Mesenchymal stem cell (in vitro differentiated cells and primary cell): Measurements from ENCODE around the gene AMZ1.

Experiments used
- DNase-seq: peaks from one replicate; pipeline ENCODE4 v3.0.0-alpha.2; 2013
- H2AFZ ChIP-seq: one replicate; pipeline ENCODE4 v1.6.1; 2013; ENCODE audit warnings: low read depth, mild to moderate bottlenecking, control low read depth, inconsistent platforms, low read length, moderate library complexity
- H2AK5ac ChIP-seq: 2 replicates; pipeline ENCODE4 v1.6.1; 2013; ENCODE audit warnings: low read length, moderate library complexity, mild to moderate bottlenecking, inconsistent platforms; ENCODE audit not compliant: severe bottlenecking
- H2BK120ac ChIP-seq: one replicate; pipeline ENCODE4 v1.6.1; 2013; ENCODE audit warnings: low read depth, mild to moderate bottlenecking, inconsistent platforms, low read length, moderate library complexity
- H2BK12ac ChIP-seq, 2 experiments: one replicate each; pipeline ENCODE4 v1.6.1; 2013; ENCODE audit warnings: inconsistent platforms in 2 of 2, low read length in 2 of 2, mild to moderate bottlenecking in 2 of 2, moderate library complexity in 2 of 2, control low read depth in 1 of 2
- H2BK15ac ChIP-seq: one replicate; pipeline ENCODE4 v1.6.1; 2013; ENCODE audit warnings: mild to moderate bottlenecking, low read depth, inconsistent platforms; ENCODE audit not compliant: poor library complexity, severe bottlenecking
- H2BK5ac ChIP-seq: 2 replicates; pipeline ENCODE4 v1.6.1; 2013; ENCODE audit warnings: low read depth, mild to moderate bottlenecking, low read length, control low read depth, inconsistent platforms; ENCODE audit not compliant: poor library complexity, severe bottlenecking
- H3K14ac ChIP-seq, 2 experiments: one replicate each; pipeline ENCODE4 v1.6.1; 2013; ENCODE audit warnings: inconsistent platforms in 2 of 2, low read length in 2 of 2, control low read depth in 1 of 2, mild to moderate bottlenecking in 1 of 2, moderate library complexity in 1 of 2
- H3K18ac ChIP-seq, 2 experiments: one replicate each; pipeline ENCODE4 v1.6.1; 2013; ENCODE audit warnings: inconsistent platforms in 2 of 2, low read length in 2 of 2, control low read depth in 1 of 2, low read depth in 1 of 2, mild to moderate bottlenecking in 1 of 2
- H3K23ac ChIP-seq, 2 experiments: one replicate each; pipeline ENCODE4 v1.6.1; 2013; ENCODE audit warnings: inconsistent platforms in 2 of 2, low read length in 2 of 2, mild to moderate bottlenecking in 2 of 2, moderate library complexity in 2 of 2, control low read depth in 1 of 2
- H3K27ac ChIP-seq: 2 replicates; pipeline ENCODE4 v1.5.1; 2013; ENCODE audit warnings: mild to moderate bottlenecking, moderate library complexity, low read length, control low read depth, inconsistent platforms; ENCODE audit not compliant: poor library complexity, severe bottlenecking
- H3K27me3 ChIP-seq, 2 experiments: 2 replicates each; pipeline versions ENCODE4 v1.6.1 to v1.7.0; 2013; ENCODE audit warnings: low read length in 2 of 2, mild to moderate bottlenecking in 2 of 2, moderate library complexity in 2 of 2, control low read depth in 1 of 2, inconsistent platforms in 1 of 2; ENCODE audit not compliant: control insufficient read depth in 1 of 2, insufficient read depth in 1 of 2
- H3K36me3 ChIP-seq, 2 experiments: 2 replicates each; pipeline versions ENCODE4 v1.6.1 to v1.7.0; 2013; ENCODE audit warnings: low read length in 2 of 2, control low read depth in 1 of 2, inconsistent platforms in 1 of 2, low read depth in 1 of 2, mild to moderate bottlenecking in 1 of 2; ENCODE audit not compliant: insufficient read depth in 2 of 2, control insufficient read depth in 1 of 2
- H3K4ac ChIP-seq, 2 experiments: one replicate each; pipeline ENCODE4 v1.6.1; 2013; ENCODE audit warnings: inconsistent platforms in 2 of 2, low read length in 2 of 2, mild to moderate bottlenecking in 2 of 2, moderate library complexity in 2 of 2, control low read depth in 1 of 2, low read depth in 1 of 2
- H3K4me1 ChIP-seq: 2 replicates; pipeline ENCODE4 v1.6.1; 2013; ENCODE audit warnings: low read depth, low read length, control low read depth; ENCODE audit not compliant: control insufficient read depth, insufficient read depth
- H3K4me2 ChIP-seq: 2 replicates; pipeline ENCODE4 v1.6.1; 2013; ENCODE audit warnings: low read length, mild to moderate bottlenecking, inconsistent platforms; ENCODE audit not compliant: poor library complexity, severe bottlenecking
- H3K4me3 ChIP-seq, 2 experiments: 2 replicates each; pipeline versions ENCODE4 v1.5.1 to v1.7.0; 2013; ENCODE audit warnings: low read length in 2 of 2, mild to moderate bottlenecking in 2 of 2, control low read depth in 1 of 2, low read depth in 1 of 2; ENCODE audit not compliant: insufficient read depth in 1 of 2
- H3K79me1 ChIP-seq: replicated peaks from 2 replicates; pipeline ENCODE4 v1.6.1; 2013; ENCODE audit warnings: mild to moderate bottlenecking, control low read depth, low read length, inconsistent platforms; ENCODE audit not compliant: poor library complexity, severe bottlenecking
- H3K9ac ChIP-seq: 2 replicates; pipeline ENCODE4 v1.7.0; 2013; ENCODE audit warnings: mild to moderate bottlenecking, low read length, moderate library complexity
- H3K9me3 ChIP-seq: 2 replicates; pipeline ENCODE4 v1.7.0; 2013; ENCODE audit warnings: mild to moderate bottlenecking, low read length; ENCODE audit not compliant: control insufficient read depth
- H4K8ac ChIP-seq: one replicate; pipeline ENCODE4 v1.6.1; 2013; ENCODE audit warnings: inconsistent platforms, mild to moderate bottlenecking, low read length, moderate library complexity
- H4K91ac ChIP-seq: one replicate; pipeline ENCODE4 v1.6.1; 2013; ENCODE audit warnings: mild to moderate bottlenecking, low read length, inconsistent platforms
- WGBS: methylation state at CpG from one replicate; pipeline ENCODE4 v1.1.7; 2013; ENCODE audit warnings: mixed read lengths; 5-methylcytosine and 5-hydroxymethylcytosine counted together

Gene AMZ1

DNA sequence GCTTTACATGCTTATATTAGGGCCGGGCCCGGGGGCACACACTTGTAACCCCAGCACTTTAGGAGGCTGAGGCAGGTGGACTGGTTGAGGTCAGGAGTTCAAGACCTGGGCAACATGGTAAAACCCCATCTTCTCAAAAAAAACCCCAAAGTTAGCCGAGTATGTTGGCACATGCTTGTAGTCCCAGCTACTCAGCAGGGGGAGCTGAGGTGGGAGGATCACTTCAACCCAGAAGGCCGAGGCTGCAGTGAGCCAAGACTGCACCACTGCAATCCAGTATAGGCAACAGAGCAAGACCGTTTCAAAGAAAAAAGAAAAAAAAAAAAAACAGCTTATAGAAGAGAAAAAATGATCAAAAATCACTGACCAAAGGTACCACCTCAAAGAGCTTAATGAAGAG, 63.1 kb downstream of the AMZ1 start:
- Histone ChIP-seq H3K23ac (no peak overlapping the region), H3K79me1 (peaks cover 18% of the 10 kb centered on the region), H3K14ac (no peak overlapping the region), H3K4ac (no peak overlapping the region), H3K36me3 (no peaks in the 10 kb centered on the region), H3K4me2 (no peak overlapping the region), H3K18ac (no peak overlapping the region), H3K4me1 (peaks cover 2% of the 10 kb centered on the region), H3K27me3 (no peaks in the 10 kb centered on the region), H3K9me3 (no peaks in the 10 kb centered on the region), H2BK15ac (no peak overlapping the region), H2BK120ac (no peak overlapping the region), H3K9ac (no peak overlapping the region), H2BK5ac (no peak overlapping the region), H2AK5ac (no peak overlapping the region), H3K4me3 (no peak overlapping the region), H2BK12ac (no peak overlapping the region), H4K91ac (no peak overlapping the region), H2AFZ (no peak overlapping the region), H4K8ac (no peak overlapping the region), H3K27ac (no peak overlapping the region)
- DNase-seq, result no peak
- WGBS, result 77% methylated on average over 3 of the region's 5 CpGs

DNA sequence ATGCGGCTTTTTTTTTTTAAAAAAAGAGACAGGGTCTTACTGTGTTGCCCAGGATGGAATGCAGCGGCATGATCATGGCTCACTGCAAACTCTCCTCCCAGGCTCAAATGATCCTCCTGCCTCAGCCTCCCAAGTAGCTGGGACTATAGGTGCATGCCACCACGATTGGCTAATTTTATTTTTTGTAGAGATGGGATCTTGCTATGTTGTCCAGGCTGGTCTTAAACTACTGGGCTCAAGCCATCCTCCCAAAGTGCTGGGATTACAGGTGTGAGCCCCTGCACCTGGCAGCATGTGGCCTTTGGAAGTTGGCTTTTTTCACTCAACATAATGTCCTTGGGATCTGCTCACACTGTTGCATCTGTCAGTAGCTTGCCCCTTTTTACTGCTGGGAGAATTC, 65.1 kb downstream of the AMZ1 start:
- Histone ChIP-seq H3K27ac (no peak overlapping the region), H3K79me1 (peaks cover 20% of the 10 kb centered on the region), H2BK120ac (no peak overlapping the region), H2BK15ac (no peak overlapping the region), H3K36me3 (no peaks in the 10 kb centered on the region), H3K18ac (no peak overlapping the region), H3K9ac (no peak overlapping the region), H3K4me2 (no peak overlapping the region), H3K23ac (no peak overlapping the region), H2BK12ac (no peak overlapping the region), H3K4ac (no peak overlapping the region), H3K27me3 (no peaks in the 10 kb centered on the region), H3K9me3 (no peaks in the 10 kb centered on the region), H3K4me3 (no peak overlapping the region), H4K8ac (no peak overlapping the region), H3K14ac (no peak overlapping the region), H2AFZ (no peak overlapping the region), H3K4me1 (peaks cover 10% of the 10 kb centered on the region), H2BK5ac (no peak overlapping the region), H4K91ac (no peak overlapping the region), H2AK5ac (no peak overlapping the region)
- DNase-seq, result no peak
- 100% methylated on average over 3 of the region's 3 CpGs for WGBS

DNA sequence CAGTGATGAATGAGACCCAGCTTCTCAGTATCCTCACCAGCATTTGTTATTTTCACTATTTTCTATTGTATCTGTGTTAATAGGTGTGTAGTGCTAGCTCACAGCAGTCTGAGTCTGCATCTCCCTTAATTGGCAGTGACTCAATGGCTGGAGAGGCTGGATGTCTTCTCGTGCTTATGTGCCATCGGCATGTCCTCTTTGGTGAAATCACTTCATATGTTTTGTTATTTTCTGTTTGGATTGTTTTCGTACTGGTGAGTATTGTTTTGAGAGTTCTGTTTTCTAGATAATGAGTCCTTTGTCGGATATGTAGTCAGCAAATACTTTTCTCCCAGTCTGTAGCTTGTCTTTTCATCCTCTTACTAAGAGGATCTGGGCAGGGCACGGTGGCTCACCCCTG, 66.1 kb downstream of the AMZ1 start:
- no peak for DNase-seq
- Histone ChIP-seq H3K27me3 (no peaks in the 10 kb centered on the region), H2BK12ac (no peak overlapping the region), H2BK15ac (no peak overlapping the region), H3K18ac (no peak overlapping the region), H2AK5ac (no peak overlapping the region), H4K91ac (no peak overlapping the region), H3K27ac (no peak overlapping the region), H3K4me1 (peaks cover 16% of the 10 kb centered on the region), H3K14ac (no peak overlapping the region), H3K4me3 (no peak overlapping the region), H2BK5ac (no peak overlapping the region), H3K36me3 (no peaks in the 10 kb centered on the region), H2AFZ (no peak overlapping the region), H3K79me1 (peaks cover 20% of the 10 kb centered on the region), H3K9me3 (no peaks in the 10 kb centered on the region), H3K4me2 (no peak overlapping the region), H3K23ac (no peak overlapping the region), H3K9ac (peak overlapping the region; percentile 41), H3K4ac (no peak overlapping the region), H2BK120ac (no peak overlapping the region), H4K8ac (no peak overlapping the region)
- 86% methylated on average over 5 of the region's 5 CpGs for WGBS

DNA sequence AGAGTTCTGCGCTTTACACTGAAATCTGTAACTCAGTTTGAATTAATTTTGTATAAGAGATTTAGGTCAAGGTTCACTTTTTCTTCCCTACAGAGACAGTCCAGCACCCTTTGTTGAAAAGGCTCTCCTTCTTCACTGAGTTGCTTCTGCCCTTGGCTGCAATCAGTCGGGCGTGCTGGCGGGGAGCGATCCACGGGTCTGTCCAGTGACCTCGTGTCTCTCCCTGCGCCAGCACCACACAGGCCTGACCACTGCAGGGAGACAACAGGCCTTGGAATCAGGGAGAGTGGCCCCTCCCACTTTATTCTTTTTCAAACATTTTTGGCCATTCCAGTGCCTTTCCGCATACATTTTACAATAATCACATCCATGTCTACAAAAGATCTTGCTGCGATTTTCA, 66.9 kb downstream of the AMZ1 start:
- H3K14ac ChIP-seq, result no peak overlapping the region
- H3K9ac ChIP-seq, result no peak overlapping the region
- H3K4me3 ChIP-seq, result no peak overlapping the region
- no peak overlapping the region for H2AFZ ChIP-seq
- H2BK15ac ChIP-seq, result no peak overlapping the region
- H3K36me3 ChIP-seq, result peaks cover 0 to 3% of the 10 kb centered on the region in 2 experiments
- H3K4me2 ChIP-seq, result no peak overlapping the region
- H3K4me1 ChIP-seq, result peaks cover 18% of the 10 kb centered on the region
- H3K23ac ChIP-seq, result no peak overlapping the region
- no peak overlapping the region for H3K27ac ChIP-seq
- no peak overlapping the region for H4K91ac ChIP-seq
- H3K9me3 ChIP-seq, result no peaks in the 10 kb centered on the region
- no peak overlapping the region for H2AK5ac ChIP-seq
- H2BK5ac ChIP-seq, result no peak overlapping the region
- H3K79me1 ChIP-seq, result peaks cover 24% of the 10 kb centered on the region
- no peak overlapping the region for H2BK120ac ChIP-seq
- H3K4ac ChIP-seq, result no peak overlapping the region
- DNase-seq, result no peak
- no peak overlapping the region for H4K8ac ChIP-seq
- no peaks in the 10 kb centered on the region for H3K27me3 ChIP-seq
- 97% methylated on average over 9 of the region's 10 CpGs for WGBS
- no peak overlapping the region for H3K18ac ChIP-seq
- no peak overlapping the region for H2BK12ac ChIP-seq
